HL-60 (cell line): ENCODE measurements around the gene NHEJ1.

ENCODE experiments used
- CTCF ChIP-seq: IDR thresholded peaks from one replicate; pipeline ENCODE4 v1.5.1; 2011; ENCODE audit warnings: low read length, control low read depth, inconsistent platforms; ENCODE audit not compliant: insufficient read depth
- POLR2AphosphoS5 ChIP-seq: IDR thresholded peaks from 2 replicates; pipeline ENCODE4 v1.6.1; 2012; ENCODE audit warnings: low read depth
- SPI1 ChIP-seq: IDR thresholded peaks from 2 replicates; pipeline ENCODE4 v1.6.1; 2012; ENCODE audit warnings: low read depth, mild to moderate bottlenecking, borderline replicate concordance

GRCh38 chr2:219126555-219126954, 34.1 kb downstream of the NHEJ1 start:
- TF ChIP-seq CTCF (no peak), POLR2AphosphoS5 (no peak), SPI1 (no peak)
